ENCODE measurements around the gene TPSAB1. TPM values are rescaled to one million over a fixed set of nuclear protein-coding genes. Genes with fewer than 3 reads are reported as not detected.

The TPSAB1 gene
- polyA plus RNA-seq, 3 donors, result not detected

DNA sequence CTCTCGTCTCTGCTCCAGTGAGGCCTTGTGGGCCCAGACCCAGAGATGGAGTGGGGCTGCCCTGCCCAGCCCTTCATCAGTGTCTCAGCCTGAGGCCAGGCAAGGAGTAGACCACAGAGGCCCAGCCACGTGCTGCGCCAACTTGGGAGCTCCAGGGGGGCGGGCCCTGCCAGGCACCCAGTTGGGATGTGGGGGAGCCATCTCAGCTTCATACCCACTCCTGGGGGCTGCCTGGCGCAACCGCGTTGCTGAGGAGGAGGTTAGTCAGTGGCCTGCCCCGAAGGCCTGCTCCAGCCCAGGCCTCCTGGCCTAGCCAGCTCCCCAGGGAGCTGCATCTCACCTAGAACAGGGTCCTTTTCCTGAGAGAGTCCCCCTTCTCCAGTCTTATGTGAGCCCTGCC, 27.3 kb upstream of the TPSAB1 start:
- no peaks in the 10 kb centered on the region for H3K36me3 ChIP-seq (replicated peaks in 1 of 2; ENCODE audit: control insufficient read depth in 1 of 2, insufficient read depth in 2 of 2, low read length in 2 of 2)
- Mint-ChIP-seq H3K36me3 (no peaks in the 10 kb centered on the region), H3K4me3 (no peak overlapping the region), H3K4me1 (no peaks in the 10 kb centered on the region), H3K27me3 (ENCODE audit: low read depth in 3 of 3) (peaks cover 0 to 4% (median 0%) of the 10 kb centered on the region in 3 donors), H3K9me3 (peaks cover 0 to 3% (median 0%) of the 10 kb centered on the region in 7 donors), H3K27ac (no peak overlapping the region)
- TF ChIP-seq, protein P1, sequence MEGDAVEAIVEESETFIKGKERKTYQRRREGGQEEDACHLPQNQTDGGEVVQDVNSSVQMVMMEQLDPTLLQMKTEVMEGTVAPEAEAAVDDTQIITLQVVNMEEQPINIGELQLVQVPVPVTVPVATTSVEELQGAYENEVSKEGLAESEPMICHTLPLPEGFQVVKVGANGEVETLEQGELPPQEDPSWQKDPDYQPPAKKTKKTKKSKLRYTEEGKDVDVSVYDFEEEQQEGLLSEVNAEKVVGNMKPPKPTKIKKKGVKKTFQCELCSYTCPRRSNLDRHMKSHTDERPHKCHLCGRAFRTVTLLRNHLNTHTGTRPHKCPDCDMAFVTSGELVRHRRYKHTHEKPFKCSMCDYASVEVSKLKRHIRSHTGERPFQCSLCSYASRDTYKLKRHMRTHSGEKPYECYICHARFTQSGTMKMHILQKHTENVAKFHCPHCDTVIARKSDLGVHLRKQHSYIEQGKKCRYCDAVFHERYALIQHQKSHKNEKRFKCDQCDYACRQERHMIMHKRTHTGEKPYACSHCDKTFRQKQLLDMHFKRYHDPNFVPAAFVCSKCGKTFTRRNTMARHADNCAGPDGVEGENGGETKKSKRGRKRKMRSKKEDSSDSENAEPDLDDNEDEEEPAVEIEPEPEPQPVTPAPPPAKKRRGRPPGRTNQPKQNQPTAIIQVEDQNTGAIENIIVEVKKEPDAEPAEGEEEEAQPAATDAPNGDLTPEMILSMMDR (IDR thresholded peaks at IDR 0.05), result no peak
- 100% methylated on average over 1 of the region's 8 CpGs for WGBS (ENCODE audit: insufficient coverage)
- no peaks in the 10 kb centered on the region for H4K20me1 ChIP-seq (ENCODE audit: insufficient read depth, low read length)
- H3K9me3 ChIP-seq (replicated peaks in 1 of 2; ENCODE audit: control insufficient read depth in 1 of 2, insufficient read depth in 1 of 2, low read length in 2 of 2), result no peaks in the 10 kb centered on the region
- intact Hi-C loops (cut with micrococcal nuclease), result loop anchor here in 1 of 2 donors (10.0 kb wide), 1 partner anchor 52 kb away; no protein-coding TSS in a partner anchor
- no peak overlapping the region for H3K4me2 ChIP-seq (replicated peaks; ENCODE audit: extremely low read depth, low read length, poor library complexity, severe bottlenecking)
- no peak for DNase-seq
- no peaks in the 10 kb centered on the region for H3K27me3 ChIP-seq (ENCODE audit: control insufficient read depth in 2 of 2, insufficient read depth in 2 of 2, low read length in 2 of 2)
- no peak overlapping the region for H3K4me3 ChIP-seq (replicated peaks in 1 of 3; ENCODE audit: low read depth in 2 of 3, low read length in 3 of 3)
- H3K4me1 ChIP-seq (ENCODE audit: control insufficient read depth in 1 of 2, insufficient read depth in 2 of 2, low read length in 2 of 2), result no peaks in the 10 kb centered on the region
- H3K9ac ChIP-seq (ENCODE audit: insufficient read depth, low read length, poor library complexity, severe bottlenecking), result no peak overlapping the region
- no peak overlapping the region for H2AFZ ChIP-seq (ENCODE audit: insufficient read depth, low read depth, low read length, poor library complexity, severe bottlenecking)
- H3K27ac ChIP-seq (ENCODE audit: low read depth in 1 of 2, low read length in 2 of 2), result no peak overlapping the region
- H3K79me2 ChIP-seq (ENCODE audit: insufficient read depth, low read length), result no peaks in the 10 kb centered on the region

GRCh38 chr16:1213796-1214372, 26.6 kb upstream of the TPSAB1 start:
- no peaks in the 10 kb centered on the region for H3K36me3 Mint-ChIP-seq
- 100% methylated on average over 6 of the region's 25 CpGs for WGBS (ENCODE audit: insufficient coverage)
- Histone ChIP-seq H3K4me1 (ENCODE audit: control insufficient read depth in 1 of 2, insufficient read depth in 2 of 2, low read length in 2 of 2) (no peaks in the 10 kb centered on the region), H3K27me3 (ENCODE audit: control insufficient read depth in 2 of 2, insufficient read depth in 2 of 2, low read length in 2 of 2) (no peaks in the 10 kb centered on the region), H3K9me3 (replicated peaks in 1 of 2; ENCODE audit: control insufficient read depth in 1 of 2, insufficient read depth in 1 of 2, low read length in 2 of 2) (no peaks in the 10 kb centered on the region), H3K79me2 (ENCODE audit: insufficient read depth, low read length) (no peaks in the 10 kb centered on the region), H3K36me3 (replicated peaks in 1 of 2; ENCODE audit: control insufficient read depth in 1 of 2, insufficient read depth in 2 of 2, low read length in 2 of 2) (no peaks in the 10 kb centered on the region), H3K4me3 (replicated peaks in 1 of 3; ENCODE audit: low read depth in 2 of 3, low read length in 3 of 3) (no peak overlapping the region), H4K20me1 (ENCODE audit: insufficient read depth, low read length) (no peaks in the 10 kb centered on the region), H3K27ac (ENCODE audit: low read depth in 1 of 2, low read length in 2 of 2) (no peak overlapping the region), H3K9ac (ENCODE audit: insufficient read depth, low read length, poor library complexity, severe bottlenecking) (no peak overlapping the region), H2AFZ (ENCODE audit: insufficient read depth, low read depth, low read length, poor library complexity, severe bottlenecking) (no peak overlapping the region), H3K4me2 (replicated peaks; ENCODE audit: extremely low read depth, low read length, poor library complexity, severe bottlenecking) (no peak overlapping the region)
- peaks cover 0 to 4% (median 0%) of the 10 kb centered on the region in 3 donors for H3K27me3 Mint-ChIP-seq (ENCODE audit: low read depth in 3 of 3)
- H3K27ac Mint-ChIP-seq, result no peak overlapping the region
- no peak for DNase-seq
- H3K9me3 Mint-ChIP-seq, result peaks cover 0 to 3% (median 0%) of the 10 kb centered on the region in 7 donors
- no peaks in the 10 kb centered on the region for H3K4me1 Mint-ChIP-seq
- TF ChIP-seq, protein P1 (IDR thresholded peaks at IDR 0.05), result no peak
- intact Hi-C loops (cut with micrococcal nuclease), result loop anchor here in 1 of 2 donors (10.0 kb wide), 1 partner anchor 51 kb away; no protein-coding TSS in a partner anchor
- no peak overlapping the region for H3K4me3 Mint-ChIP-seq
